Heart left ventricle (tissue), 13 donors: ENCODE results near the gene VWA8.

Source experiments
- CTCF ChIP-seq, 12 donors: fragments of 200-600 bp; sonication (generic) in 4 of 12; IDR thresholded peaks; one replicate each; pipeline versions ENCODE4 v1.5.0 to v1.8.0; 2018 to 2022; ENCODE audit warnings: antibody characterized with exemption in 12 of 12, mild to moderate bottlenecking in 5 of 12
- POLR2A ChIP-seq, 2 donors: fragments of 450-650 bp; IDR thresholded peaks; one replicate each; pipeline ENCODE4 v1.6.1; 2017; ENCODE audit warnings: antibody characterized with exemption in 2 of 2, mild to moderate bottlenecking in 2 of 2, moderate library complexity in 2 of 2
- donor health status: ischemic (EF 13 %, LVEDD 7.1; RV severe dilation, severe dysfunction).
- donor health status: DM: no; HTN: yes; CAD: no.
- donor health status: DM: no; HTN: no; CAD: no.
- donor health status: ischemic (EF 25% LVEDD 6.9; RV normal size, moderate dysfunction).
- donor health status: ischemic (EF 25% LVEDD 5.7; RV mildly dilated, moderate dysfunction).
- donor health status: ischemic (EF 35%, LVEDD 5.7; RV mildly dilated, moderate dysfunction).
- donor health status: nonischemic (EF 11% LVEDD 7.7; RV severe dilation, severe dysfunction).
- donor health status: DM: yes; HTN: yes; CAD: no.
- donor health status: PGD.
- donor health status: ischemic (EF 29% LVEDD 5.4; RV normal size, mild dysfunction).
- donor health status: nonischemic (EF 23%, LVEDD 6.1; RV moderate dilation, normal function).

GRCh38 chr13:41565846-41566245 lies 395.1 kb downstream of the VWA8 start:
- no peak for TF ChIP-seq CTCF (IDR thresholded peaks at IDR 0.05)
- TF ChIP-seq POLR2A (IDR thresholded peaks at IDR 0.05), result no peak
